Esophagus muscularis mucosa (tissue), 4 donors: ENCODE results near the gene DGLUCY.

Source experiments
- EP300 ChIP-seq: sonication (generic); formaldehyde crosslinking; IDR thresholded peaks from one replicate; pipeline ENCODE4 v1.6.1; 2017; ENCODE audit warnings: antibody characterized with exemption
- POLR2A ChIP-seq: fragments of 450-650 bp; IDR thresholded peaks from one replicate; pipeline ENCODE4 v1.6.1; 2017; ENCODE audit warnings: antibody characterized with exemption, moderate library complexity, mild to moderate bottlenecking, low read depth
- POLR2AphosphoS5 ChIP-seq, 2 donors: sonication (generic); formaldehyde crosslinking; IDR thresholded peaks; one replicate each; pipeline ENCODE4 v1.6.1; 2017; ENCODE audit warnings: antibody characterized with exemption in 2 of 2
- TF ChIP-seq, protein P1 (sequence below), 3 experiments: fragments of 200-600 bp in 2 of 3; fragments of 450-650 bp in 1 of 3; sonication (generic) in 2 of 3; IDR thresholded peaks; one replicate each; pipeline ENCODE4 v1.5.1; 2017 to 2019; ENCODE audit warnings: antibody characterized with exemption in 3 of 3, mild to moderate bottlenecking in 2 of 3, moderate library complexity in 1 of 3

DNA sequence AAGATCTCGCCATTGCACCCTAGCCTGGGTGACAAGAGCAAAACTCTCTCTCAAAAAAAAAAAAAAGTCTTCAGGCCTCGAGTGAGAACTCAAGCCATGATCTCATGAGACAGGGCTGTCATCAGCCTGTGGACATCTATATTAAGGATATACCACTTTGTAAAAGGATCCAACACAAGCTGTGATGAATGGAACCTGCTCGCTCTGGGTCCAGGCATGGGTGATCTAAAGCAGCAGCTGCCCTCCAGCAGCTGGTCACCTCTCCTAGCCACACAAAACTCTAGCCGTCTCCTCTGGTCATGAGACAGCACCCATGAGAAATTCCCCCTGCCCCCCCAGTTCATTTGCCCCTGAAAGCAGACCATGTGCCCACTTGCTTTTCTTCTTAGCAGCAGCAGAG lies 19.1 kb upstream of the DGLUCY start:
- TF ChIP-seq, protein P1, sequence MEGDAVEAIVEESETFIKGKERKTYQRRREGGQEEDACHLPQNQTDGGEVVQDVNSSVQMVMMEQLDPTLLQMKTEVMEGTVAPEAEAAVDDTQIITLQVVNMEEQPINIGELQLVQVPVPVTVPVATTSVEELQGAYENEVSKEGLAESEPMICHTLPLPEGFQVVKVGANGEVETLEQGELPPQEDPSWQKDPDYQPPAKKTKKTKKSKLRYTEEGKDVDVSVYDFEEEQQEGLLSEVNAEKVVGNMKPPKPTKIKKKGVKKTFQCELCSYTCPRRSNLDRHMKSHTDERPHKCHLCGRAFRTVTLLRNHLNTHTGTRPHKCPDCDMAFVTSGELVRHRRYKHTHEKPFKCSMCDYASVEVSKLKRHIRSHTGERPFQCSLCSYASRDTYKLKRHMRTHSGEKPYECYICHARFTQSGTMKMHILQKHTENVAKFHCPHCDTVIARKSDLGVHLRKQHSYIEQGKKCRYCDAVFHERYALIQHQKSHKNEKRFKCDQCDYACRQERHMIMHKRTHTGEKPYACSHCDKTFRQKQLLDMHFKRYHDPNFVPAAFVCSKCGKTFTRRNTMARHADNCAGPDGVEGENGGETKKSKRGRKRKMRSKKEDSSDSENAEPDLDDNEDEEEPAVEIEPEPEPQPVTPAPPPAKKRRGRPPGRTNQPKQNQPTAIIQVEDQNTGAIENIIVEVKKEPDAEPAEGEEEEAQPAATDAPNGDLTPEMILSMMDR (IDR thresholded peaks at IDR 0.05) = no peak
- TF ChIP-seq POLR2A = no peak
- TF ChIP-seq POLR2AphosphoS5 (IDR thresholded peaks at IDR 0.05) = no peak
- TF ChIP-seq EP300 = no peak
